ENCODE data around the gene POTEF. TPM values are rescaled to one million over a fixed set of nuclear protein-coding genes. Genes with fewer than 3 reads are reported as not detected.
"Not testable (repeated sequence)": the region's sequence is repeated elsewhere in the genome, so short reads cannot be mapped to it uniquely, and the experiment has no call there.

POTEF gene
- total RNA-seq, 1 donor from 2014 or later = 0.30 TPM

GRCh38 chr2:130056336-130056735 is 72.7 kb downstream of the POTEF start:
- not testable (repeated sequence) for H3K27me3 Mint-ChIP-seq (ENCODE audit: unreplicated experiment); H3K4me1 Mint-ChIP-seq (ENCODE audit: unreplicated experiment); DNase-seq (ENCODE audit: extremely low spot score, unreplicated experiment); H3K4me3 Mint-ChIP-seq (ENCODE audit: unreplicated experiment); H3K36me3 Mint-ChIP-seq (ENCODE audit: unreplicated experiment); H3K9me3 Mint-ChIP-seq (ENCODE audit: unreplicated experiment); H3K27ac Mint-ChIP-seq (ENCODE audit: unreplicated experiment)

GRCh38 chr2:130053217-130053911 is 75.7 kb downstream of the POTEF start:
- H3K9me3 Mint-ChIP-seq (ENCODE audit: unreplicated experiment); H3K27me3 Mint-ChIP-seq (ENCODE audit: unreplicated experiment); H3K36me3 Mint-ChIP-seq (ENCODE audit: unreplicated experiment); H3K27ac Mint-ChIP-seq (ENCODE audit: unreplicated experiment); H3K4me3 Mint-ChIP-seq (ENCODE audit: unreplicated experiment); H3K4me1 Mint-ChIP-seq (ENCODE audit: unreplicated experiment); DNase-seq (ENCODE audit: extremely low spot score, unreplicated experiment): not testable (repeated sequence)

GRCh38 chr2:130052376-130052775 is 76.6 kb downstream of the POTEF start:
- not testable (repeated sequence) for H3K27me3 Mint-ChIP-seq (ENCODE audit: unreplicated experiment); H3K4me1 Mint-ChIP-seq (ENCODE audit: unreplicated experiment); H3K36me3 Mint-ChIP-seq (ENCODE audit: unreplicated experiment); DNase-seq (ENCODE audit: extremely low spot score, unreplicated experiment); H3K4me3 Mint-ChIP-seq (ENCODE audit: unreplicated experiment); H3K9me3 Mint-ChIP-seq (ENCODE audit: unreplicated experiment); H3K27ac Mint-ChIP-seq (ENCODE audit: unreplicated experiment)

GRCh38 chr2:130048422-130048821 is 80.6 kb downstream of the POTEF start:
- not testable (repeated sequence) for H3K9me3 Mint-ChIP-seq (ENCODE audit: unreplicated experiment)

GRCh38 chr2:130038265-130038603 is 90.8 kb downstream of the POTEF start:
- H3K4me1 Mint-ChIP-seq (ENCODE audit: unreplicated experiment); H3K36me3 Mint-ChIP-seq (ENCODE audit: unreplicated experiment); H3K27ac Mint-ChIP-seq (ENCODE audit: unreplicated experiment); H3K9me3 Mint-ChIP-seq (ENCODE audit: unreplicated experiment); H3K4me3 Mint-ChIP-seq (ENCODE audit: unreplicated experiment); H3K27me3 Mint-ChIP-seq (ENCODE audit: unreplicated experiment); DNase-seq (ENCODE audit: extremely low spot score, unreplicated experiment): not testable (repeated sequence)

More at GRCh38 chr2:130048422-130048821, 80.6 kb downstream of the POTEF start:
- H3K4me1 Mint-ChIP-seq (ENCODE audit: unreplicated experiment); H3K4me3 Mint-ChIP-seq (ENCODE audit: unreplicated experiment); H3K36me3 Mint-ChIP-seq (ENCODE audit: unreplicated experiment); DNase-seq (ENCODE audit: extremely low spot score, unreplicated experiment); H3K27ac Mint-ChIP-seq (ENCODE audit: unreplicated experiment); H3K27me3 Mint-ChIP-seq (ENCODE audit: unreplicated experiment): not testable (repeated sequence)

- DNase-seq (ENCODE audit: extremely low spot score, unreplicated experiment); H3K9me3 Mint-ChIP-seq (ENCODE audit: unreplicated experiment); H3K36me3 Mint-ChIP-seq (ENCODE audit: unreplicated experiment); H3K27me3 Mint-ChIP-seq (ENCODE audit: unreplicated experiment); H3K4me1 Mint-ChIP-seq (ENCODE audit: unreplicated experiment); H3K4me3 Mint-ChIP-seq (ENCODE audit: unreplicated experiment); H3K27ac Mint-ChIP-seq (ENCODE audit: unreplicated experiment): not testable (repeated sequence)
Observed at GRCh38 chr2:130025931-130026330, 103.1 kb downstream of the POTEF start.

Other genes with a start within 250 kb of the POTEF start
- not detected in 2 replicates for gene RAB6C, start 149.6 kb downstream of the POTEF start, total RNA-seq
- gene CCDC74B, start 15.9 kb upstream of the POTEF start, total RNA-seq = 1.7 and 2.2 TPM in 2 replicates
- gene SMPD4, start 52.4 kb upstream of the POTEF start, total RNA-seq = 64.8 and 67.0 TPM in 2 replicates
- gene MZT2B, start 53.0 kb upstream of the POTEF start, total RNA-seq = 253 and 281 TPM in 2 replicates
- not detected in 2 replicates for gene TUBA3E, start 69.2 kb upstream of the POTEF start, total RNA-seq
- gene IMP4, start 213.7 kb upstream of the POTEF start, total RNA-seq = 46.4 and 48.5 TPM in 2 replicates
- 30.2 and 31.5 TPM in 2 replicates for gene PTPN18, start 226.8 kb upstream of the POTEF start, total RNA-seq

Data from osteocyte (in vitro differentiated cells).